Measurements from ENCODE around the gene CFAP61. TPM values are rescaled to one million over a fixed set of nuclear protein-coding genes. Genes with fewer than 3 reads are reported as not detected.

Gene CFAP61
- total RNA-seq, 1 donor from 2014 or later: 36.9 TPM

DNA sequence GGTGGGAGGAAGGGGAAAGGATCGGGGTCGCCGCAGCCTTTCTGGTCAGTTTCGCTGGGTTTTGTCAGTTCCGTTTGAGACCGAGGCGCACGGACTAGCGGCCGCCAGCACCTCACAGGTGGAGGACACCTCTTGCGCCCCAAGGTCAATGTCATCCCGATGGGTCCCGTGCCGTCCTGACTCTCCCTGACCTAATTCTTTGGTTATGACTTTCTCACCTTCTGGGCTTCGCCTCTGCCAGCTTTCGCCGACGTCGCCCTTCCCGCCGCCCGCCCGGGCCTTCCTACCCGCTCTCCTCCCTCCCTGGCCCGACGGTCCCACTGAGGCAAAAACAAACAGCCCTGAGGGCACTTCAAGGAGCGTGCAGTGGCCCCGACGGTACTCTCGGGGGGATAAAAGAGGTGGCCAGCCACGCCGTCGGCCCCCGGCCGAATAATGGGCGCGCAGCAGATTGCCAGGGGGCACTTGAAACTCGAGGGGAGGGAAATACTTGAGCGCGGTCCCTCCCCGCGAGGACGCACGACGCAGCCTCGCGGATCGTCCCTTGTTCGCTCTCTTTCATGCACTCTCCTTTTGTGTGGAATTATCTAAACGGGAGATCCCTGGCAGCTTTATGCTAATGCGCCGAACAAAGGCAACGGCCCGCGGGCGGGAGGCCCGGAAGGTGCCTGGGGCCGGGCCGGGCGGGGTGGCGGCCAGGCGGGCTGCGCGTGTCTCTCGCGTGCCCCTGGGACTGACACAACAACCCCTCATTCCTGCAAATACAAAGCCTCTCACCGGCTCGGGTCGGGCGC is 311.7 kb downstream of the CFAP61 start:
- no peak for DNase-seq
- peak; percentile 14 for ATAC-seq (ENCODE audit: poor library complexity)
- intact Hi-C loops (cut with DNase I): loop anchor here (10.0 kb wide), 1 partner anchor 211 kb away; no protein-coding TSS in a partner anchor

DNA sequence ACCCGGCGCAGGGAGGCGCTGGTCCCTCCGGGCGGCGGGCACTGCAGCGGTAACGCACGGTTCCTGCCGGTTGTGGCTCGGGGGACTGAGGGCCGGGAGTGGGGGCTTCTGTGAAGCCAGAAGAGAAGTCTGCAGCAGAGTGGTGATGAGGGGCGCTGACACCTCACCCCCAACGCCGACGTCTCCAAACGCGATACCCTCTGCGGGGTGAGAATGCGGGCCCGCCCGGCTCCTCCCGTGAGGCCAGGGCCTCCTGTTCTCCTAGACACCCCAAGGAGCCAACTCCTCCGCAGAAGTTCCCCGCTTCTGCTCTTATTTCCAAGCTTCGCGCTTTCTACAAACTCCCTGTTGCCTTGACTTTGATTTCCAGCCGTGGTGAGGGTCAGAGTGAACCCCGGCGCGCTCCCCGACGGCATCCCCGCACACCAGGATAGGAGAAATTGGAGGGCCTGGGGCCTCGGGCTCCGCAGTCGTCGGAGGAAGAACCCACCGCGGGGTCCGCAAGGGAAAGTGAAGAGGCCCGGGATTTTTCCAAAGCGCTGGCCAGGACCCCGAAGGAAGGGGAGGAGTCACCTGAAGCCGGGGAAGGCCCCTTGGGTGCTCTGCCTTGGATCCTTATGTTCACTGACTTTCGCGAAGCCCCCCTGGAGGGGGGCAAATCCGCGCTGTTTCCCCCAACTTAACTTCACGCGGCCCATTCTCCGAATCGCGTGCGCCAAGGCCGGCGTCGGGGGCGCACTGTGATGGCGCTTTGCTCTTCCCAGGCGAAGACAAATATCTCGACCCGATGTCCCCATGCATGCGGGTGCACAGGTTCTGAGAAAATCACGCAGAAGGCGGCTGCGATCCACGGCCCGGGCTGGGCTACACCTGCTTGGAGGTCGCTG is 312.5 kb downstream of the CFAP61 start:
- ATAC-seq (ENCODE audit: poor library complexity) (no peak), DNase-seq (no peak)
- intact Hi-C loops (cut with DNase I): loop anchor here (10.0 kb wide), 1 partner anchor 210 kb away; no protein-coding TSS in a partner anchor

DNA sequence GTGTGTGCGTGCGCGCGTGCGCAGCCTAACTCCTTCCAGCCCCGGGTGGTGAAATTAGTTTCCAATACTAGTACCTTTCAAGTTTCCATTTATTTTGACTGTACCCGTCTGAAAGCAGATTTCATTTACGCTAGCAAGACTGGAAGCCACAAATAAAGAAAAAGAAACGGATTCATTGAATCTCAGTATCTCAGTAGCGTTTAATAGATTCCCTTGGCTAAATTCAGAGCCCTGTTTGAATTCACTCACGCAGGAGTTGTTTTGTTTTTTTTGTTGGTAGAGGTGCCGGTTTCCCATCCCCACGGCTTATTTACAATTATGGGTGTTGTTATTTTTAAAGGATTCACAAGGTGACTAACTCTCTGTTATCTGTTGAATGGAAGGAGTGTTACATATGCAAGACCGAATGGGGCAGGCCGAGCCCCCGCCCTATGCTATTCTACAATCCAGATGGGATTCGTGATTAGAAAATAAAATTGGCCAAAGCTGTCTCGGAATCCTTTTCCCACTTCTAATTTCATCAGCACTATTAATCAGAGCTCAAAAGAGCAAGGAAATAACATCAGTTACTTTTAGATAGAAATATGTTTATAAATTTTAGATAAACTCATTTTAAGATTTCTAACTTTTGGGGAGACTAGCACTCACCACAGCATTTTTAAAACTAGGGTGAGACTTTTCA is 313.3 kb downstream of the CFAP61 start:
- intact Hi-C loops (cut with DNase I): loop anchor here (10.0 kb wide), 1 partner anchor 209 kb away; no protein-coding TSS in a partner anchor
- DNase-seq (no peak), ATAC-seq (ENCODE audit: poor library complexity) (no peak)

DNA sequence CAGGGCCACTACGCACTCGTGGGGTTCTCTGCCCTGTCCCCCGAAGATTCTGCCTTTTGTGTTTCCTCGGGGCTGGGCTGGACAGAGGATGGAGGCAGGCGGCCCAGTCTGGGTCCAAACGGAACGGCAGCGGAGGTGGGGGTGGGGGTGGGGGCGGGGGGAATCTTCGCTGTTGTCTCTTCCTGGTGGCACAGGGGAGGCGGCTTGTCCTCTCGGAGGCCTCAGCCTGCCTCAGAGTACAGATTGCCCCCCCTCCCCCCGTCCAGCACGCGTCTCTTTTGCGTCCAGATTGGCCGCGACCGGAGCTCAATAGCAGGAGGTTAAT is 314.2 kb downstream of the CFAP61 start:
- no peak for ATAC-seq (ENCODE audit: poor library complexity)
- intact Hi-C loops (cut with DNase I): loop anchor here (10.0 kb wide), 1 partner anchor 208 kb away; no protein-coding TSS in a partner anchor
- no peak for DNase-seq

DNA sequence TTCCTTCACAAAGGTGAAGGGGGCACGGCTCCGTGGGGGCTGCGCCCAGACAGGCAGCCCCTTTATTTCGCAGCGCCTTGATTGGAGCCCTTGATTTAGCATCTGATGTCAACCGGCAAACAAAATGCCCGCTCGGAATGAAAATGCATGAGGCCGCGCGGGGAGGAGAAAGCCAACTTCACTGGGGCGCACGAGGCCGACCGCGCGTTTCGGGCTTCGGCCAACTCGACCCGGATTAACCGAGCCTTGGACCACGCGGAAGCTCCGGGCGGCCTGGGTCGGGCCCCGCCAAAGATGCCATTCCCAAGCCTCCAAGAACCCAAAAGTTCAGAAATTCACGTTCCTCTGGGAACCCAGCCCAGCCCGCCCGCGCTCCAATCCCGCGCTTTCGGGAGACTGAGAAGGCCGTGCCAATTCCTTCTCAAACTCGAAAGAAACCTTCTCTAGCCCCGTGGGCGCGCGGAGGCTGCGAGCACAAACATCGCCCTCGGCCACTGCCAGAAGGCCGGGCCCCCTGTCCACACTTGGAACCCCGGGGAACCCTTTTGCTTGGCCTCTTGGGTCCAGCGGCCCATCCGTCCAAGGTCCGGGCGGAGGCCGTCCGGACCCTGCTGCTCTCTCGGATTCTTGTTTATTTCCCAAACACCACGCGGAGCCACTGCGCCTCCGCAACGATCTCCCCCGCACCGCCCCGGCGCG is 314.7 kb downstream of the CFAP61 start:
- intact Hi-C loops (cut with DNase I): loop anchor here (10.0 kb wide), 1 partner anchor 208 kb away; no protein-coding TSS in a partner anchor
- no peak for ATAC-seq (ENCODE audit: poor library complexity)
- no peak for DNase-seq

DNA sequence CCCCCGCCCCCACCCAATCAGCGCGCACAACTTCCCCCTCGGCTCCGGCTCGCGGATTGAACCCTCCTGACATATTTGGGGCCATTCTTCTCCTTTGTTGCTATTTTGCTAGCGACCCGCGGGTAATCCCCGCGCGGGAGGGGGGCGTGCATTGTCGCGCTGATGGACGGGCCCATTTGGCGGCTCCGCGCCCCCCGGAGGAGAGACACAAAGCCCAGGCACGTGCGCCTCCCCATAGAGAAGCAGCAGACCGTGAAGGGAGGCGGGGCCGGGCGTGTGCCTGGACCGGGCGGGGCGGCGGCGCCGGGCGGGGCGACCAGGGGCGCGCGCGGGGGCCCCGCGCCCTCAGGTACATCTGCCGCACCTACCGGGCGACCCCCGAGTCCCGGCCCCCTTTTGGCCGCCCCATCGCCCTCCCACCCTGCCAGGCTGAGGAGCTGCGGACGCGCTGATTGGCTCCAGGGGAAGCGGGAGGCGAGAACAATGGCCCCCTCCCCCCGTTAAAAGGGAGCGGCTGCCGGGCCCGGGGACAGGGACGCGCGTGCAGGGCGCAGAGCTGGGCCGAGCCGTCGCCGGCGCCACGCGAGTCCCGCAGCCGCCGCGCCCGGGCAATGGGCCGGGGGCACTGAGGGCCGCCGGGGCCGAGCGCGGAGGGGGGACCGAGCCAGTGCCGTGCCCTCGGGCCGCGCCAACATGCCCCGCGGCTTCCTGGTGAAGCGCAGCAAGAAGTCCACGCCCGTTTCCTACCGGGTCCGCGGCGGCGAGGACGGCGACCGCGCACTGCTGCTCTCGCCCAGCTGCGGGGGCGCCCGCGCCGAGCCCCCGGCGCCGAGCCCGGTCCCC is 315.5 kb downstream of the CFAP61 start, which contains the start of gene INSM1:
Gene INSM1, plus strand, starts transcription at position 530 of the 843 bp plus-strand sequence. Its CDS starts 164 bp downstream, at position 694.
- DNase-seq: no peak
- intact Hi-C loops (cut with DNase I): loop anchor here (10.0 kb wide), 1 partner anchor 207 kb away; no protein-coding TSS in a partner anchor
- no peak for ATAC-seq (ENCODE audit: poor library complexity)

DNA sequence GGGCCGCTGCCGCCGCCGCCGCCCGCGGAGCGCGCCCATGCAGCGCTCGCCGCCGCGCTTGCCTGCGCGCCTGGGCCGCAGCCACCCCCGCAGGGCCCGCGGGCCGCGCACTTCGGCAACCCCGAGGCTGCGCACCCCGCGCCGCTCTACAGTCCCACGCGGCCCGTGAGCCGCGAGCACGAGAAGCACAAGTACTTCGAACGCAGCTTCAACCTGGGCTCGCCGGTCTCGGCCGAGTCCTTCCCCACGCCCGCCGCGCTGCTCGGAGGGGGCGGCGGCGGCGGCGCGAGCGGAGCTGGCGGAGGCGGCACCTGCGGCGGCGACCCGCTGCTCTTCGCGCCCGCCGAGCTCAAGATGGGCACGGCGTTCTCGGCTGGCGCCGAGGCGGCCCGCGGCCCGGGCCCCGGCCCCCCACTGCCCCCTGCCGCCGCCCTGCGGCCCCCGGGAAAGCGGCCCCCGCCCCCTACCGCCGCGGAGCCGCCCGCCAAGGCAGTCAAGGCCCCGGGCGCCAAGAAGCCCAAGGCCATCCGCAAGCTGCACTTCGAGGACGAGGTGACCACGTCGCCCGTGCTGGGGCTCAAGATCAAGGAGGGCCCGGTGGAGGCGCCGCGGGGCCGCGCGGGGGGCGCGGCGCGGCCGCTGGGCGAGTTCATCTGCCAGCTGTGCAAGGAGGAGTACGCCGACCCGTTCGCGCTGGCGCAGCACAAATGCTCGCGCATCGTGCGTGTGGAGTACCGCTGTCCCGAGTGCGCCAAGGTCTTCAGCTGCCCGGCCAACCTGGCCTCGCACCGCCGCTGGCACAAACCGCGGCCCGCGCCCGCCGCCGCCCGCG is 316.3 kb downstream of the CFAP61 start:
- ATAC-seq (ENCODE audit: poor library complexity) (no peak), DNase-seq (no peak)
- intact Hi-C loops (cut with DNase I): loop anchor here (10.0 kb wide), 1 partner anchor 206 kb away; no protein-coding TSS in a partner anchor

DNA sequence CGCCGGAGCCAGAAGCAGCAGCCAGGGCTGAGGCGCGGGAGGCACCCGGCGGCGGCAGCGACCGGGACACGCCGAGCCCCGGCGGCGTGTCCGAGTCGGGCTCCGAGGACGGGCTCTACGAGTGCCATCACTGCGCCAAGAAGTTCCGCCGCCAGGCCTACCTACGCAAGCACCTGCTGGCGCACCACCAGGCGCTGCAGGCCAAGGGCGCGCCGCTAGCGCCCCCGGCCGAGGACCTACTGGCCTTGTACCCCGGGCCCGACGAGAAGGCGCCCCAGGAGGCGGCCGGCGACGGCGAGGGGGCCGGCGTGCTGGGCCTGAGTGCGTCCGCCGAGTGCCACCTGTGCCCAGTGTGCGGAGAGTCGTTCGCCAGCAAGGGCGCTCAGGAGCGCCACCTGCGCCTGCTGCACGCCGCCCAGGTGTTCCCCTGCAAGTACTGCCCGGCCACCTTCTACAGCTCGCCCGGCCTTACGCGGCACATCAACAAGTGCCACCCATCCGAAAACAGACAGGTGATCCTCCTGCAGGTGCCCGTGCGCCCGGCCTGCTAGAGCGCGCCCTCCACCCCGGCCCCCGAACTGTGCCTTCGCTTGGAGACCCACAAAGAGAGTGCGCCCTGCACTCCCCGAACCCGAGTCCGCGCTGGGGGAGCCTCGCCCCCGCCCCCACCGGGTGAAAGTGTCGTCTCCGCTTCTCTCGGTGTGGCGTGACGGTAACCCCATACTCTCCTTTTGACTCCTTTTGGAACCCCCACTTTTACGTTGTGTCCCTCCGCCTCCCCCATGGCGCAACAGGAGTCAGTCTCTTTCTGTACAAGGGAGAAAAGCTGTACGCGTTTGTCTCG is 317.1 kb downstream of the CFAP61 start:
- DNase-seq (no peak), ATAC-seq (ENCODE audit: poor library complexity) (peak; percentile 36)
- intact Hi-C loops (cut with DNase I): loop anchor here (10.0 kb wide), 1 partner anchor 205 kb away; no protein-coding TSS in a partner anchor

DNA sequence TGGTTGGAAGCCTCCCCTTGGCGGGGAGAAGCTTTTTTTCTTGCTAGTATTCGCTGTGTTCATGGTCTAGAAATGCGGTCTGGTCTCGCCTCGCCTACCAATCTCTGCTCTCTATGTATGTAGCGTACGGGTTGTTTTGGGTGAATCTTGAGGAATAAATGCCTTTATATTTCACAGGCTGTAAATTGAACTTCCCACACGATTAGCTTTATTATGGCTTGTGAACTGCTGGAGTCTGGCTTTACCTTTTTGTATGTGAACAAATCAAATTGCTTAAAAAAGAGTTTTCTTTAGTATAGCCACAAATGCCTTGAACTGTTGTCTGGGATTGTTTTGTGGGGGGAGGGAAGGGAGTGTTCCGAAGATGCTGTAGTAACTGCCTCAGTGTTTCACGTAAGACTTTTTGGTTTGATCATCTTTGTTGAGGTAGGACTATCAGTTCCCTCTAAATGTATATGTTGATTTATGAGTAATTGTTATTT is 317.8 kb downstream of the CFAP61 start:
- intact Hi-C loops (cut with DNase I): no loop called here
- DNase-seq: no peak
- ATAC-seq (ENCODE audit: poor library complexity): no peak

DNA sequence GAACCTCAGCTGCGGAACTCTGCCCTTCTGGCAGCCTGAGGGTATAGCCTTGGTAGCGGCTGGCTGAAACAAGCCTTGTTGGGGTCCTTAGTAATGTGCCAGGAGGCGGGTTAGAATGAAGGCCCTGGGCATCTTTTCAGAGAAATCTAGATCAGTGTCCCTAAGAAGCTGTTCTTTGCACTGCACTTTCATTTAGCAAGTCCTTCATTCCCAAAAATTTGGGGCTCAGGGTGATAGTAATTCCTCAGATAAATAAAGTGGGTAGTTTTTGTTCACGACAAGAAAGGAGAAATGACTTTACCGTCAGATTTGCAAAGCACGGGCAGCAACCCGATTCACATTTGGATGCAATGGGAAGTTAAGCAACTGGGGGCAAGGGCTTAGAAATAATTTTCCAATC is 318.8 kb downstream of the CFAP61 start:
- intact Hi-C loops (cut with DNase I): no loop called here
- no peak for DNase-seq
- no peak for ATAC-seq (ENCODE audit: poor library complexity)

DNA sequence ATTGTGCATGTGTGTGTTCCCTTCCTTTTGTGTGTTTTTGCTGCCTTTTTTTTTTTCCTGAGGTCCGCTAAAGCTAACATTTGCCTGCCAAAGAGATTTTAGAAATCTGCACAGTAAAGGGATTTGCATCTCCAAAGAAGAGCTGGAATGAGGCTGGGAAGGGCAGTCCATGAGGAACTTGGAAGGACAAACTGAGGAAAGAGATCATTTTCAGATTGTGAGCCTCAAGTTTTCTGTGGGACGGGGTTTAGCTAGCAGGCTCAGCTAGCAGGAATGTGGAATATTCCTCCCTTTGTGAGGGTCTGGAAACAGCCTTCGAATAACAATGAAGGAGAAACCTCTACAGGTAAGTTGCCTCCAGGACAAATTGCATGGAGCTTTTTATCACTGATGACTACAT is 319.3 kb downstream of the CFAP61 start:
- intact Hi-C loops (cut with DNase I): no loop called here
- no peak for DNase-seq
- ATAC-seq (ENCODE audit: poor library complexity): no peak

DNA sequence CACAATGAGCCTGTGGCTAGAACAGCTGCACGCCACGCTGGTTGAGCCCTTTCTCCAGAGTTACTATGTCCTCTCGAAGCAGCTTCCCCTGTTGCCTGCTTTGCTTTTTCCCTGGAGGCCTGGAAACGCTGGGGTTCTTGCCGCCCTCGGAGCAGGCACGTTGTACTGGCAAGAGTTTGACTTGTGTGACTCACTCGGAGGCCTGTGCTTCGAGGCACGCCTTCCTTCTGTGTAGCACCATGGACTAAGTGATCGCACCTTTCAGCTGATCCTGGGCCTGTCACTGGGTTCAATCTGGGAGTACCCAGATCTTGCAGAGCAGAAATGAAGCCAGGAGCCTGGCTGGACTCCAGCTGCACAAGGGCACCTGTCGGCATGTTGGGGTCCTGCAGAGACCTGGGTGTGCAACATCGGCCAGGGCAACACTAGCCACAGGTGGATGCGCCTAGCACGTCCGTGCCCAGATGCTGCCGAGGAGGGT is 320.8 kb downstream of the CFAP61 start:
- ATAC-seq (ENCODE audit: poor library complexity): no peak
- DNase-seq: no peak
- intact Hi-C loops (cut with DNase I): no loop called here

DNA sequence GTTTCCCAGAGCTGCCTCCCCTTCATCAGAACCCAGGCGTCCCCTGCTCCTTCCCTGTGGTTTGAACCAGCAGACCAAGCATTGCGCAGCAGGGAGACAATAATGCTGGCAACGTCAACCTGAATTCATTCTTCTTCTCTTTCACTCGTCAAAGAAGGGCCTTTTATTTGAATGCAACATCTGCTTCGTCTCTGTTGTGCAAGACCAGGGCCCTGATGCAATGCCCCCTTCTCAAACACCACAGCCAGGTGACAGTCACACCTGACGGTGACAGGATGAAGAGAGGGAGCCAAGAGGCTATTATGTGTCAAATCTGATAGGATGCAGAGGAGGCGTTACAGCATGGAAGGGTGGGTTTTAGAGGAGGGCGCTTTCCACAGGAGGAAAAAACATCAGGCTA is 323.5 kb downstream of the CFAP61 start:
- DNase-seq (no peak), ATAC-seq (ENCODE audit: poor library complexity) (no peak)
- intact Hi-C loops (cut with DNase I): no loop called here

DNA sequence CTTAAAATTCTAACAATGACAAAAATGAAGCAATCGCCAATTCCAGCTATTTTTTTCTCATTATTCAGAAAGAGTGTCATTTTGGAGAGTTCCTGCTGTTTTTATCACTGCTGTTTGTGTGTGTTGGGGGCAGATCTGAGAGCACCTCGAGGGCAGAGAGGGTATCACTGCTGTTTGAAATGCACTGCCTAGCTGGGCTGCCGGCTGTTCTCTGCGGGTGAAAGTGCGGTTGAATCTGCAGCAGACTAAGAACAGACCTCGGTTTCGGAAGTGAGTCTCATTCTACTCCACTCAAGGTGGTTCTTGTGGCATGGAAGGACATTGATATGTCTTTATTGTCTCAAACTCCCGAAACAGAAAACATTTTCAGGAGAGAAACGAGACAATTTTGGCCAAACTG is 333.9 kb downstream of the CFAP61 start:
- ATAC-seq (ENCODE audit: poor library complexity): no peak
- intact Hi-C loops (cut with DNase I): no loop called here
- no peak for DNase-seq

DNA sequence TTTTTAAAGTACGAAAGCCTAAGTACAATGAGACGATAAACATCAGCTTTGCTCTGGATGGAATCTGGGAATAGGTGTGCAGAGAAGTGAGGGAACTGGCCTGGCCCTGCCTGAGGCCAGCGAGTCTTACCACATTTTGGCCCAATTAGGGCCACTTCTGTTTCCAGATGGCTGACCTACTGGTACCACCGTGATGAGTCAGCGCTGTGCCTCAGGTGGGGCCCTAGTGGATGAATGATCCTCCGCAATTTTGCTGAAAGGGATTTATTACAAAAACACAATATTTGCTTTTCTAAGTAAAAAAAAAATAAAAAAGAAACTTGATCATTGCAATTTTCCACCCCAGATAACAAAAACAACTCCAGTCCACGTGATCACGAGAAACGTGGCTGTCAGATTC is 338.1 kb downstream of the CFAP61 start:
- intact Hi-C loops (cut with DNase I): no loop called here
- no peak for ATAC-seq (ENCODE audit: poor library complexity)
- no peak for DNase-seq

Data from Right ventricle myocardium superior (tissue), 1 donor.